WTC11 (cell line): ENCODE data around the gene PARP2. TPM values are rescaled to one million over a fixed set of nuclear protein-coding genes. Genes with fewer than 3 reads are reported as not detected.

Experiments
- ATAC-seq: fragments of 200-7000 bp; cut with Tn5 transposase; 2 replicates; pipeline ENCODE4 v1.10.0; 2021; ENCODE audit warnings: mild to moderate bottlenecking, moderate library complexity
- CTCF ChIA-PET: fragments of 300-600 bp; sonication (Branson Sonifier 250); formaldehyde crosslinking; loops from one replicate; lab custom pipeline; 2021; ENCODE audit warnings: antibody characterized with exemption; lab: Charles Lee
- POLR2A ChIA-PET: fragments of 350-600 bp; sonication (Branson Sonifier 250); formaldehyde crosslinking; loops from one replicate; lab custom pipeline; 2021; ENCODE audit warnings: antibody characterized with exemption; lab: Charles Lee
- DNase-seq: peaks from one replicate; pipeline ENCODE4 v3.0.0; 2021; ENCODE audit warnings: low spot score
- H3K27ac Mint-ChIP-seq: 2 replicates; pipeline ENCODE4 v1.8.0; 2021; ENCODE audit warnings: mixed read lengths
- H3K27me3 Mint-ChIP-seq: 2 replicates; pipeline ENCODE4 v1.8.0; 2021; ENCODE audit warnings: low read depth, mild to moderate bottlenecking, moderate library complexity, mixed read lengths
- H3K36me3 Mint-ChIP-seq: 2 replicates; pipeline ENCODE4 v1.8.0; 2021; ENCODE audit warnings: mixed read lengths
- H3K4me1 Mint-ChIP-seq: 2 replicates; pipeline ENCODE4 v1.8.0; 2022; ENCODE audit warnings: mixed read lengths
- H3K4me3 Mint-ChIP-seq: 2 replicates; pipeline ENCODE4 v1.8.0; 2021; ENCODE audit warnings: mild to moderate bottlenecking, moderate library complexity, mixed read lengths
- H3K9me3 Mint-ChIP-seq: 2 replicates; pipeline ENCODE4 v1.8.0; 2021; ENCODE audit warnings: mixed read lengths
- ATF1 ChIP-seq: sonication (generic); formaldehyde crosslinking; IDR thresholded peaks from 2 replicates; pipeline ENCODE4 v1.8.1; 2023; ENCODE audit warnings: mild to moderate bottlenecking, moderate library complexity, missing genetic modification reagents
- E2F1 ChIP-seq: sonication (generic); formaldehyde crosslinking; IDR thresholded peaks from 2 replicates; pipeline ENCODE4 v1.8.0; 2022; ENCODE audit warnings: mild to moderate bottlenecking, missing genetic modification reagents
- ERG ChIP-seq: fragments of 250-450 bp; sonication (Bioruptor Pico); IDR thresholded peaks from 2 replicates; pipeline ENCODE4 v1.8.0; 2021; ENCODE audit warnings: mild to moderate bottlenecking
- ESRRA ChIP-seq: sonication (generic); formaldehyde crosslinking; IDR thresholded peaks from 2 replicates; pipeline ENCODE4 v1.8.1; 2022; ENCODE audit warnings: mild to moderate bottlenecking, missing genetic modification reagents, borderline replicate concordance
- JAZF1 ChIP-seq: fragments of 250-450 bp; sonication (Bioruptor Pico); IDR thresholded peaks from 2 replicates; pipeline ENCODE4 v1.9.0; 2021; ENCODE audit warnings: moderate library complexity, mild to moderate bottlenecking, inconsistent platforms
- NFE2L1 ChIP-seq: sonication (generic); formaldehyde crosslinking; IDR thresholded peaks from 2 replicates; pipeline ENCODE4 v1.8.1; 2023; ENCODE audit warnings: missing genetic modification reagents
- PREB ChIP-seq: sonication (generic); formaldehyde crosslinking; IDR thresholded peaks from 2 replicates; pipeline ENCODE4 v1.8.1; 2022; ENCODE audit warnings: mild to moderate bottlenecking, missing genetic modification reagents, moderate library complexity, borderline replicate concordance
- SOX15 ChIP-seq: fragments of 250-450 bp; sonication (Bioruptor Pico); IDR thresholded peaks from 2 replicates; pipeline ENCODE4 v1.9.0; 2021; ENCODE audit warnings: mild to moderate bottlenecking
- SP1 ChIP-seq: sonication (generic); formaldehyde crosslinking; conservative IDR thresholded peaks from 2 replicates; pipeline ENCODE4 v1.8.1; 2022; ENCODE audit warnings: missing genetic modification reagents
- TEAD4 ChIP-seq: sonication (generic); formaldehyde crosslinking; IDR thresholded peaks from 2 replicates; pipeline ENCODE4 v1.8.0; 2022; ENCODE audit warnings: mild to moderate bottlenecking, missing genetic modification reagents
- ZNF232 ChIP-seq: sonication (generic); formaldehyde crosslinking; IDR thresholded peaks from 2 replicates; pipeline ENCODE4 v1.8.0; 2022; ENCODE audit warnings: mild to moderate bottlenecking, missing genetic modification reagents
- ZNF263 ChIP-seq: sonication (generic); formaldehyde crosslinking; IDR thresholded peaks from 2 replicates; pipeline ENCODE4 v1.8.1; 2022; ENCODE audit warnings: low read depth, mild to moderate bottlenecking, moderate library complexity, missing genetic modification reagents
- ZNF512 ChIP-seq: sonication (generic); formaldehyde crosslinking; IDR thresholded peaks from 2 replicates; pipeline ENCODE4 v1.8.1; 2022; ENCODE audit warnings: missing genetic modification reagents, borderline replicate concordance
- ZNF671 ChIP-seq: fragments of 250-450 bp; sonication (Bioruptor Pico); IDR thresholded peaks from 2 replicates; pipeline ENCODE4 v1.8.0; 2021; ENCODE audit warnings: mild to moderate bottlenecking
- total RNA-seq: library from RNA; stranded (reverse); gene quantifications from 3 replicates; pipeline ENCODE4 v1.2.3, GENCODE V29; 2021
- TF ChIP-seq, protein P1 (sequence below): fragments of 200-600 bp; IDR thresholded peaks from 2 replicates; pipeline ENCODE4 v1.8.0; 2022; ENCODE audit warnings: antibody characterized with exemption
- TF ChIP-seq, protein P2 (sequence below): sonication (generic); formaldehyde crosslinking; IDR thresholded peaks from 2 replicates; pipeline ENCODE4 v1.8.1; 2023; ENCODE audit warnings: mild to moderate bottlenecking, moderate library complexity, missing genetic modification reagents
- TF ChIP-seq, protein P3 (sequence below): sonication (generic); formaldehyde crosslinking; IDR thresholded peaks from 2 replicates; pipeline ENCODE4 v1.8.0; 2023; ENCODE audit warnings: mild to moderate bottlenecking, missing genetic modification reagents

Gene PARP2
- total RNA-seq, 1 experiment from 2014 or later = 37.1 TPM

DNA sequence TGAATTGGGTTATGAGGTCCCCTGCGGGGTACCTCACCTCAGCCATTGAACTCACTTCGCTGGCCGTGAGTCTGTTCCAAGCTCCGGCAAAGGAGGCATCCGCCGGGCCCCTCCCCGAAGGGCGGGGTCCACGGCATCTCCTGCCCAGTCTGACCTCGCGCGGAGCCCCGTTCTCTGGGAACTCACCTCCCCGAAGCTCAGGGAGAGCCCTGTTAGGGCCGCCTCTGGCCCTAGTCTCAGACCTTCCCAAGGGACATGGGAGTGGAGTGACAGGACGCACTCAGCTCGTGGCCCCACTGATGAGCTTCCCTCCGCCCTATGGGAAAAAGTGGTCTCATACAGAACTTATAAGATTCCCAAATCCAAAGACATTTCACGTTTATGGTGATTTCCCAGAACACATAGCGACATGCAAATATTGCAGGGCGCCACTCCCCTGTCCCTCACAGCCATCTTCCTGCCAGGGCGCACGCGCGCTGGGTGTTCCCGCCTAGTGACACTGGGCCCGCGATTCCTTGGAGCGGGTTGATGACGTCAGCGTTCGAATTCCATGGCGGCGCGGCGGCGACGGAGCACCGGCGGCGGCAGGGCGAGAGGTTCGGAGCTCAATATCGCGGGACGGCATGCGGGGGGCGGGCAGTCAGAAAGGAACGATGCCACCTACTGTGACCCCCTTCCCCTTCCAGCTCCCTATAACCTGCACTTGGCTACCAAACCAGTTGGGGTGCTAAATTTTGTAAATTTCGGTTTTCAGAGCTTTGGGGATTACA lies at the start of gene PARP2 (continued):
- TF ChIP-seq, protein P1, sequence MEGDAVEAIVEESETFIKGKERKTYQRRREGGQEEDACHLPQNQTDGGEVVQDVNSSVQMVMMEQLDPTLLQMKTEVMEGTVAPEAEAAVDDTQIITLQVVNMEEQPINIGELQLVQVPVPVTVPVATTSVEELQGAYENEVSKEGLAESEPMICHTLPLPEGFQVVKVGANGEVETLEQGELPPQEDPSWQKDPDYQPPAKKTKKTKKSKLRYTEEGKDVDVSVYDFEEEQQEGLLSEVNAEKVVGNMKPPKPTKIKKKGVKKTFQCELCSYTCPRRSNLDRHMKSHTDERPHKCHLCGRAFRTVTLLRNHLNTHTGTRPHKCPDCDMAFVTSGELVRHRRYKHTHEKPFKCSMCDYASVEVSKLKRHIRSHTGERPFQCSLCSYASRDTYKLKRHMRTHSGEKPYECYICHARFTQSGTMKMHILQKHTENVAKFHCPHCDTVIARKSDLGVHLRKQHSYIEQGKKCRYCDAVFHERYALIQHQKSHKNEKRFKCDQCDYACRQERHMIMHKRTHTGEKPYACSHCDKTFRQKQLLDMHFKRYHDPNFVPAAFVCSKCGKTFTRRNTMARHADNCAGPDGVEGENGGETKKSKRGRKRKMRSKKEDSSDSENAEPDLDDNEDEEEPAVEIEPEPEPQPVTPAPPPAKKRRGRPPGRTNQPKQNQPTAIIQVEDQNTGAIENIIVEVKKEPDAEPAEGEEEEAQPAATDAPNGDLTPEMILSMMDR = no peak
- TF ChIP-seq SP1 (CRISPR knock-in tag) (peak; percentile 62), TEAD4 (no peak; the same call in 1 of the 2 replicates), ZNF232 (CRISPR knock-in tag) (no peak), ATF1 (CRISPR knock-in tag) (no peak), ZNF671 (CRISPR knock-in tag) (peak; percentile 89; the same call in 1 of the 2 replicates), PREB (no peak), ZNF263 (no peak), SOX15 (CRISPR knock-in tag) (no peak), ZNF512 (CRISPR knock-in tag) (no peak)
- TF ChIP-seq, protein P2, sequence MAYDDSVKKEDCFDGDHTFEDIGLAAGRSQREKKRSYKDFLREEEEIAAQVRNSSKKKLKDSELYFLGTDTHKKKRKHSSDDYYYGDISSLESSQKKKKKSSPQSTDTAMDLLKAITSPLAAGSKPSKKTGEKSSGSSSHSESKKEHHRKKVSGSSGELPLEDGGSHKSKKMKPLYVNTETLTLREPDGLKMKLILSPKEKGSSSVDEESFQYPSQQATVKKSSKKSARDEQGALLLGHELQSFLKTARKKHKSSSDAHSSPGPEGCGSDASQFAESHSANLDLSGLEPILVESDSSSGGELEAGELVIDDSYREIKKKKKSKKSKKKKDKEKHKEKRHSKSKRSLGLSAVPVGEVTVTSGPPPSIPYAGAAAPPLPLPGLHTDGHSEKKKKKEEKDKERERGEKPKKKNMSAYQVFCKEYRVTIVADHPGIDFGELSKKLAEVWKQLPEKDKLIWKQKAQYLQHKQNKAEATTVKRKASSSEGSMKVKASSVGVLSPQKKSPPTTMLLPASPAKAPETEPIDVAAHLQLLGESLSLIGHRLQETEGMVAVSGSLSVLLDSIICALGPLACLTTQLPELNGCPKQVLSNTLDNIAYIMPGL = peak; percentile 81
- TF ChIP-seq, protein P3, sequence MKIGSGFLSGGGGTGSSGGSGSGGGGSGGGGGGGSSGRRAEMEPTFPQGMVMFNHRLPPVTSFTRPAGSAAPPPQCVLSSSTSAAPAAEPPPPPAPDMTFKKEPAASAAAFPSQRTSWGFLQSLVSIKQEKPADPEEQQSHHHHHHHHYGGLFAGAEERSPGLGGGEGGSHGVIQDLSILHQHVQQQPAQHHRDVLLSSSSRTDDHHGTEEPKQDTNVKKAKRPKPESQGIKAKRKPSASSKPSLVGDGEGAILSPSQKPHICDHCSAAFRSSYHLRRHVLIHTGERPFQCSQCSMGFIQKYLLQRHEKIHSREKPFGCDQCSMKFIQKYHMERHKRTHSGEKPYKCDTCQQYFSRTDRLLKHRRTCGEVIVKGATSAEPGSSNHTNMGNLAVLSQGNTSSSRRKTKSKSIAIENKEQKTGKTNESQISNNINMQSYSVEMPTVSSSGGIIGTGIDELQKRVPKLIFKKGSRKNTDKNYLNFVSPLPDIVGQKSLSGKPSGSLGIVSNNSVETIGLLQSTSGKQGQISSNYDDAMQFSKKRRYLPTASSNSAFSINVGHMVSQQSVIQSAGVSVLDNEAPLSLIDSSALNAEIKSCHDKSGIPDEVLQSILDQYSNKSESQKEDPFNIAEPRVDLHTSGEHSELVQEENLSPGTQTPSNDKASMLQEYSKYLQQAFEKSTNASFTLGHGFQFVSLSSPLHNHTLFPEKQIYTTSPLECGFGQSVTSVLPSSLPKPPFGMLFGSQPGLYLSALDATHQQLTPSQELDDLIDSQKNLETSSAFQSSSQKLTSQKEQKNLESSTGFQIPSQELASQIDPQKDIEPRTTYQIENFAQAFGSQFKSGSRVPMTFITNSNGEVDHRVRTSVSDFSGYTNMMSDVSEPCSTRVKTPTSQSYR (CRISPR knock-in tag) = no peak

DNA sequence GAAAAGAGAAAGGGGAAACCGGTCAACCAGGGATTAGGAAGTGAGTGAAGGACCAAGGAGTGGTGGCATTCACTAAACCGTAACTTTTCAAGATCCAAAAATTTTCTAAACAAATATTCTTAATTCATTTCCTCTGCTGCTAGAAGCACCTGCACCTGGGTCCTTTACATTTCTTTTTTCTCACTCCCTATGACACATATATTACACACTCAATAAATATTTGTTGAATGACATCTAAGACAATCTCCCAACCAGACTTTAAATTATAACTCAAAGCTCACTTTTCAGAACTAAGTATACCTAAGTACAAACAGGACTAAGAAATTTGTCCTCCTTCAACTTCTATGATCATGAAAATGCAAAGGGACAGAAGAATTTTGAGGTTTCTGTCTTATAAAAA lies 48.8 kb upstream of the PARP2 start:
- POLR2A ChIA-PET = no interaction called here
- peaks cover 39% of the 10 kb centered on the region for H3K36me3 Mint-ChIP-seq
- ATAC-seq (no peak), DNase-seq (no peak)
- no peaks in the 10 kb centered on the region for H3K4me1 Mint-ChIP-seq
- TF ChIP-seq ERG (CRISPR knock-in tag) = no peak
- TF ChIP-seq E2F1 (CRISPR knock-in tag) = no peak
- TF ChIP-seq JAZF1 (CRISPR knock-in tag) = no peak
- no peak for TF ChIP-seq NFE2L1 (CRISPR knock-in tag)
- no peak for TF ChIP-seq ESRRA (CRISPR knock-in tag)
- no peaks in the 10 kb centered on the region for H3K27me3 Mint-ChIP-seq
- no peak overlapping the region for H3K27ac Mint-ChIP-seq
- CTCF ChIA-PET = no interaction called here
- H3K4me3 Mint-ChIP-seq = no peak overlapping the region
- no peaks in the 10 kb centered on the region for H3K9me3 Mint-ChIP-seq
